ENCODE measurements around the gene ELFN1.

ELFN1 gene

GRCh38 chr7:1694611-1695511 lies 24.8 kb downstream of the ELFN1 start:
- no peak for DNase-seq (ENCODE audit: low spot score)

- DNase-seq (ENCODE audit: low spot score), result no peak
Measured at GRCh38 chr7:1695800-1696454, 25.9 kb downstream of the ELFN1 start.

DNA sequence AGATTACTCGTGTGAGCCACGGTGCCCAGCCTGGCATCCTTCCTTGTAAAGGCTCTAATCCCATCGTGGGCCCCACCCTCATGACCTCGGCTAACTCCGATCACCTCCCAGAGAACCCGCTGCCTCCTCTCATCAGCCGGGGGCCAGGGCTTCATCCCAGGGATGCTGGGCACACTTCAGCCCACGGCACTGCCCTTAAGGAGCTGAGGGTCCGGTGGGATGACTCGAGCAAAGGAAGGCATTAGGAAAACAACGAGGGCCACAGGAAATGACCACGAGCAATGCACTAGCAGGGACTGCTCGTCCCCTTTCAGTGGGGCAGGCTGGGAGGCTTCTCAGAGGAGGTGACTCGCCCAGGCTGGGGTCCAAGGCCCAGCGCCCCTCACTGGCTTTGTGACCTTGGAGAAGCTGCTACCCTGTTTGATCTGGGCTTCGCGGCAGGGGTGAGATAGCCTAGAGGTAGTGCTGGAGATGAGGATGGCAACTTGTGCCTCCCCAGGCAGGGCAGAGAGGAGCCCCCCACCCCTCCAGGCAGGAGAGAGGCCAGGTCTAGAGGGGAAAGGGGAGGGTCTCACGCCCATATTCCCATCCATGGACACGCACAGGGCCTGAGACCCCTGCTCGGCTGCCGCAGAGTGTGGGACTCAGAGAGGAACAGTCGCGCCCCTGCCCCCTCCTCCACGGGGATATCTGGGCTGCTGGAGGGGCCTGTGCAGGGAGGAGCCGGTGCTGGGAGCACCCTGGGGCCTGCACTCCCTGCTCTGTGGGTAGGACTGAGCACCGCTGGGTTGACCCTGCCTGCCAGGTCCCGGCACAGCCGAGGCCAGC lies 26.8 kb downstream of the ELFN1 start:
- DNase-seq (ENCODE audit: low spot score), result no peak

- no peak for DNase-seq (ENCODE audit: low spot score)
Measured at GRCh38 chr7:1697499-1698125, 27.5 kb downstream of the ELFN1 start.

DNA sequence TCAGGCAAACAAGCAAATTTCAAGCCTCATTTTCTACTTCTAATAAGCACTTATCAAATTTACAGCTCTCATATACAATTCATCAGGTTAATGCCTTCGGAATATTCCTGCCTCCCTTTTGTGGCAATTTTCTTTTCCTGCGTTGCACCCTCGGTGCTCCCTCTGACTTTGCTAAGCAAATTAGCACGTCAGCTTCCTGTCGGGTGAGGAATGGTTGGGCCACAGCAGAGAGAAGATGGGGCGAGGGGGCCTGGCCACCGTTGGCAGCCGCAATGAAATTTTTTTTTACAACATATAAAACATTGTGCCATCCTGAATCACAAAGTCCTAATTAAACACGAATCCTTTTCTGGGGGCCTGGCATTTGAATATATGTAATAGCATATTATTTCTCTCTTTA lies 28.1 kb downstream of the ELFN1 start:
- DNase-seq (ENCODE audit: low spot score), result no peak

GRCh38 chr7:1698951-1699350 lies 28.9 kb downstream of the ELFN1 start:
- DNase-seq (ENCODE audit: low spot score), result no peak

- DNase-seq (ENCODE audit: low spot score), result no peak
Measured at GRCh38 chr7:1700086-1700485, 30.0 kb downstream of the ELFN1 start.

- DNase-seq (ENCODE audit: low spot score), result no peak
Measured at GRCh38 chr7:1700536-1701333, 30.7 kb downstream of the ELFN1 start.

- no peak for DNase-seq (ENCODE audit: low spot score)
Measured at GRCh38 chr7:1702652-1703051, 32.6 kb downstream of the ELFN1 start.

DNA sequence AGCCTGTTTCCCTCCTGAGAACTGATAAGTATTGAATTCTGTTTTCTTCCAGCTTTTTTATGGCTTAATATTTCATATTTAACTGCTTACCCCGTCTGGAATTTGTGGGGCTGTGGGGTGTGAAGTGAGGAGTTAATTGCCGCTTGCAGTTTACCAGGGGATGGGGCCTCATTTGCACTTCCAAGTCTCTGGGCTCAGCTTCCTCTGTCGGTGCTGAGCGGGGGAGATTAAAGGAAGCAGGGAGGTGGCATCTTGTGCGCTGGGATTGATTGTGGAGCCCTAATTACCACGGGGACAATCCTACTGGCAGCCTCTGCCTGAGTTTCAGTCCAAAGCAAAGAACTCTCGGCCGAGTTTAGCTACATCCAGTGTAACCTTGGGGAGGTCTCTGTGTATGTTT lies 33.4 kb downstream of the ELFN1 start:
- DNase-seq (ENCODE audit: low spot score), result no peak

GRCh38 chr7:1703871-1704810 lies 34.1 kb downstream of the ELFN1 start:
- DNase-seq (ENCODE audit: low spot score), result no peak

- DNase-seq (ENCODE audit: low spot score), result no peak
Measured at GRCh38 chr7:1704811-1705738, 35.0 kb downstream of the ELFN1 start.

- DNase-seq (ENCODE audit: low spot score), result no peak
Measured at GRCh38 chr7:1705856-1706255, 35.8 kb downstream of the ELFN1 start.

- no peak for DNase-seq (ENCODE audit: low spot score)
Measured at GRCh38 chr7:1706381-1706720, 36.3 kb downstream of the ELFN1 start.

GRCh38 chr7:1706721-1707613 lies 36.9 kb downstream of the ELFN1 start:
- no peak for DNase-seq (ENCODE audit: low spot score)

GRCh38 chr7:1707756-1708595 lies 37.9 kb downstream of the ELFN1 start:
- DNase-seq (ENCODE audit: low spot score), result no peak

DNA sequence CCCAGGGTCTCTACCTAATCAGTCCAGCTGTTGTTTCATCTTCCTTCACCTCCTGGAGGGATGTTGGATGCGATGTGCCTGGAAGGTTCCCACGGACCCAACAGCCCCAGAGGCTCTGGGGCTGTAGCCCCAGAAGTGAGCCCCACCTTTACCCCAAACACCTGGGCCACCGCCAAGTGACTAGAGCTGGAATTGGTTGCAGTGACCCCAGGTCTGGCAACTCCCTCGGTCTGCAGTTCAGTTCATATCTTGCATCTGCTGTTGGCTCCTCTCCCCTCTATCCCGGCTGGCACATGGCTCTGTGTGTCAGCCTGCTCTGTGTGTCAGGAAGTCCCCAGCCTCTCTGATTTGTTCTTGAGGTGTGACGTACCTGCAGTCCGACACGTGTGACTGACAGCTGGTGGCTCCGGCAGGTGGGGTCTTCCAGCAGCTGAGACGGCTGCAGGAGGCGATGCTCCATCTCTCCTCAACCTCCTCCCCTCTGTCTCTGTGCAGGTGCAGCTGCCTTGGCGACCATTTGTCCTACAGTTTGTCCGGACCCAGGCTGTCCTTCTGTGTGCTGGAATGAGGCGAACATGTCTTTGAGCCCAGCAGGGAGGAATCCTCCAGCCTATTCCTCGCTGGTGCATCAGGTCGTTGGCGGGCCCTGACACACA lies 38.6 kb downstream of the ELFN1 start:
- DNase-seq (ENCODE audit: low spot score), result no peak
